Activated CD4-positive, CD25-positive, alpha-beta regulatory T cell (primary cell): Measurements from ENCODE around the gene S100A1.
"Not testable (repeated sequence)": the region's sequence is repeated elsewhere in the genome, so short reads cannot be mapped to it uniquely, and the experiment has no call there.

Source experiments
- DNase-seq, 4 experiments: peaks; one replicate each; lab custom pipeline; 2025; lab: John Stamatoyannopoulos, UW

Gene S100A1

GRCh38 chr1:153631047-153632022, 3.1 kb downstream of the S100A1 start:
- DNase-seq, result no peak

- no peak for DNase-seq
These were observed 5.0 kb downstream of the S100A1 start for GRCh38 chr1:153633161-153633753.

DNA sequence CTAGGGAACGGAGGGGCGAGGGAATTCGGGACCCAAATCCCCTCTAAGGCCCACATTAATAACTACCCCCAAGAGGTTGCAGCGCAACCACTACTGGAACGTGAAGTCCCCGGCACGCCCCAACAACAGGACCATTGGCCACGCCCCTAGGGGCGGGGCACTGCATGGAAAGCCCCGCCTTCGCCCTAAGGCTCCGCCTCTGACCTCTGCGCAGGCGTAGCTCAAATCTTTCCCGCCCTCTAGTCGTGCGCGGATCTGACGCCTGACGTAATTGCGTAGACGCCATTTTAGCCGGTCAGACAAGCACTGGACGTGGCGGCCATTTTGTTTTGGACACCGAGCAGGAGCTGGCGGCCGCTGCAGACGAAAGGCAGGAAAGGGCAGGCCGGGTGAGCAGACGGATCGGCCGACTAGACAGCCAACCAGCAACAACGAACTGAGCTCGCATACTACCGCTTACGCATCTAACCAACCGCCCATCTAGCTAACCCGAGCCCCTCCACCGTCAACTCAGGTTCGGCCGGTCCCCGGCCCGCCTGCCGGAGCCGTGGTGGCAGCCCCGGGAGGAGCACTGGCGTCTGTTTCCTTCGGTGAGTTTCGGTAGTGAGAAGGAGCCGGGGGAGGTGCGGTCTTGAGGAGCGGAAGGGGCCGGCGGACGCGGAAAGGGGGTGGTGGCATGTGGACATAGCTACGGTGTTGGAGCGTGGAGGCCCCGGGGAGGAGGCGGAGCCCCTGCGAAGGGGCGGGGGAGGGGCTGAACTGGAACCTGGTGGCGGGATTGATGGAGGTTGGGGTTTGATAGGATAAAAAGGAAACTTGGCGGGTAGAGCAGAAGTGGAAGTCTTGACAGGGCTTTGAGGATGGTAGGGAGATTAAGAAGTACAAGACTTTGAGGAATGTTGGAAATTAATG, 5.8 kb downstream of the S100A1 start, which contains the start of gene CHTOP:
Gene CHTOP, plus strand, starts transcription at position 313 of the 912 bp plus-strand sequence. CDS start 2,523 bp downstream, outside the sequence.
- DNase-seq, result peak; percentile 87 to 95 (median 91)

DNA sequence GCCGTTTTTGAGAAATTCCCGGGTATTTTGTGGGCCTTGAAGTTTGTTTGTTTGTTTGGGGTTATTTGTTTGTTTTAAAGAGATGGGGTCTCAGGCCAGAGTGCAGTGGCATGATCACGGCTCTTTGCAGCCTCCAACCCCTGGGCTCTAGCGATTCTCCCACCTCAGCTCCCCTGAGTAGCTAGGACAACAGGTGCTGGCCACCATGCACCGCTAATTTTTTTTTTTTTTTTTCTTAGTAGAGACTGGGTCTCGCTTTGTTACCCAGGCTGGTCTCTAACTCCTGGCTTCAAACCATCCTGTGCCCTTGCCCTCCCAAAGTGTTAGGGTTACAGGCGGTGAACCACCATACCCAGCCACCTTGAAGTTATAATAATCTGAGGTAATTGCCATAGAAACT, 7.6 kb downstream of the S100A1 start:
- no peak for DNase-seq

- DNase-seq, result no peak
These were observed 8.1 kb downstream of the S100A1 start for GRCh38 chr1:153636312-153636711.

- DNase-seq, result no peak
These were observed 10.0 kb downstream of the S100A1 start for GRCh38 chr1:153638261-153638660.

- DNase-seq, result no peak
These were observed 11.0 kb downstream of the S100A1 start for GRCh38 chr1:153639280-153639679.

DNA sequence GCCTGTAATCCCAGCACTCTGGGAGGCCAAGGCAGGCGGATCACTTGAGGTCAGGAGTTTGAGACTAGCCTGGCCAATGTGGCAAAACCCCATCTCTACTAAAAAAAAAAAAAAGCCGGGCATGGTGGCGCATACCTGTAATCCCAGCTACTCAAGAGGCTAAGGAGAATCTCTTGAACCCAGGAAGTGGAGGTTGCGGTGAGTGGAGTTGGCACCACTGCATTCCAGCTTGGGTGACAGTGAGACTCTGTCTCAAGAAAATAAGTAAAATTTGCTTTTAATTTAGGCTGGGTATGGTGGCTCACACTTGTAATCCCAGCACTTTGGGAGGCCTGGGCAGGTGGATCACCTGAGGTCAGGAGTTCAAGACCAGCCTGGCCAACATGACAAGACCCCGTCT, 12.0 kb downstream of the S100A1 start:
- not testable (repeated sequence) for DNase-seq

GRCh38 chr1:153640861-153641260, 12.6 kb downstream of the S100A1 start:
- no peak for DNase-seq

GRCh38 chr1:153642161-153642560, 13.9 kb downstream of the S100A1 start:
- no peak for DNase-seq

GRCh38 chr1:153643100-153643499, 14.9 kb downstream of the S100A1 start:
- DNase-seq, result no peak

- DNase-seq, result no peak
These were observed 15.6 kb downstream of the S100A1 start for GRCh38 chr1:153643816-153644215.

DNA sequence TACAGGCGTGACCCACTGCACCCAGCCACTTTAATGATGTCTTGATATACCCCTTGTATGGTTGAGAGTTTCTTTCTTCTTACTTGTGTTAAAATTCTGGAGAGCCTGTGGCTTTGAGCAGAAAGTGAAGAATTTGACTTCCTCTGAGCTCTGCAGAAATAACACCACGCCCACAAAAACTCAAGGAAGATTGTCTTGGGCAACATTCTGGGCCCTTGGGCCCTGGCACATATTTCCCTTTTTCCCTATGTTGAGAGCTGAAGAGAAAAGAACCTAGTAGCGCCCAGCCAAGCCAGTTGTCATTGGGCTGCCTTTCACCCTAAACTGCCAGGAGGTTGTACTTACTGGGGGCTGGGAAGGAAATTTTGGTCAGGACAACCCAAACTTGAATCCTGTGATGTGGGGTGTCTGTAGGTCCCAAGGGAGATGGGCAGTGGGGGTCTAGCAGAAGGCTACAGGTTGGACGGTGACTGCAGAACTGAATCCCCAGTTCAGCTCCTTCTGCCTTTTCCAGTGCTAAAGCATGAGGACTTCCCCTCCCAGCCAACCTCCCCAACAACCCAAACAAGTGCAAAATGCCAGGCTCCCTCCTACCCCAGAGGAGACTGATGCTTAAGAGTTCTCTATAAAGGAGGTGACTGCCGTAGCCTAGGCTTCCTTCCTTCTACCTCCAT, 18.6 kb downstream of the S100A1 start:
- no peak for DNase-seq

DNA sequence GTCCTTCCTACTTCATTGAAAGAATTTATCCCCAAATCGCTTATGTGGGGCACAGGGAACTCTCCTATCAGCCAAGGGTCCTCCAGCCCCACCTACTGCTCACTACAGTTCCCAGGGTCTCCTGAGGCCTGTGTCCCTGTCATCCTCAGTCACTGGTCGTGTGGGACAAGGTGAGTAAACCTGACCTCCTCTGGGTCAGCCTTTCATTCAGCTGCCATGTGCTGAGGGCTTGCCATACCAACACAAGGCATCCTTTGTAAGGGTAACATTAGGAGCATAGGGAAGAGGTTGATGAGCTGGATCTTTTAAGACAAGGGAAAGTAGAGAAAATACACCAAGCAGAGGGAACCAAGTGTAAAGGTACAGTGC, 19.1 kb downstream of the S100A1 start:
- no peak for DNase-seq

- no peak for DNase-seq
These were observed 19.9 kb downstream of the S100A1 start for GRCh38 chr1:153648000-153648643.

- no peak for DNase-seq
These were observed 21.1 kb downstream of the S100A1 start for GRCh38 chr1:153649137-153649862.

- DNase-seq, result no peak
These were observed 21.6 kb downstream of the S100A1 start for GRCh38 chr1:153649863-153650235.

DNA sequence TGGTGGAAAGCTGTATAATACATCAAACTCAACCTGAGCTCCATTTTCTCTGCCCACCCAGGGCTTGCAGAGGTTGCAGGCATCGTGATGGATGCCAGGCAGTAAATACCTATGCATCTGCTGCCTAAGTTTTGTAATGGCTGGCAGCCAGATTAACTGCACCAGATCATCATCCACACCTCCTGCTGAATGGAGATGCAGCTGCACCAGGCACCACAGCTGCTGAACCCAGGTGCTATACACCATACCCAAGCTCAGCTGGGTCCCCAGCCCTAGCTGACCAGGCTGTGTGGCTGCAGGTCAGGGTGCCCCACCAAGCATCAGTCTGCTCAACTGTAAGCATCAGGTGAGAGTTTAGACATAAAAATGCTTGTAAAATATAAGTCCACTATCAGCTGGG, 23.5 kb downstream of the S100A1 start:
- no peak for DNase-seq

- no peak for DNase-seq
These were observed 24.7 kb downstream of the S100A1 start for GRCh38 chr1:153652805-153653500.

- DNase-seq, result no peak
These were observed 27.1 kb downstream of the S100A1 start for GRCh38 chr1:153655333-153655732.
